Measurements from ENCODE around the gene ZNF785. TPM values are rescaled to one million over a fixed set of nuclear protein-coding genes. Genes with fewer than 3 reads are reported as not detected.

Gene ZNF785
- total RNA-seq, 2 donors from 2014 or later: 10.8 to 22.1 TPM

DNA sequence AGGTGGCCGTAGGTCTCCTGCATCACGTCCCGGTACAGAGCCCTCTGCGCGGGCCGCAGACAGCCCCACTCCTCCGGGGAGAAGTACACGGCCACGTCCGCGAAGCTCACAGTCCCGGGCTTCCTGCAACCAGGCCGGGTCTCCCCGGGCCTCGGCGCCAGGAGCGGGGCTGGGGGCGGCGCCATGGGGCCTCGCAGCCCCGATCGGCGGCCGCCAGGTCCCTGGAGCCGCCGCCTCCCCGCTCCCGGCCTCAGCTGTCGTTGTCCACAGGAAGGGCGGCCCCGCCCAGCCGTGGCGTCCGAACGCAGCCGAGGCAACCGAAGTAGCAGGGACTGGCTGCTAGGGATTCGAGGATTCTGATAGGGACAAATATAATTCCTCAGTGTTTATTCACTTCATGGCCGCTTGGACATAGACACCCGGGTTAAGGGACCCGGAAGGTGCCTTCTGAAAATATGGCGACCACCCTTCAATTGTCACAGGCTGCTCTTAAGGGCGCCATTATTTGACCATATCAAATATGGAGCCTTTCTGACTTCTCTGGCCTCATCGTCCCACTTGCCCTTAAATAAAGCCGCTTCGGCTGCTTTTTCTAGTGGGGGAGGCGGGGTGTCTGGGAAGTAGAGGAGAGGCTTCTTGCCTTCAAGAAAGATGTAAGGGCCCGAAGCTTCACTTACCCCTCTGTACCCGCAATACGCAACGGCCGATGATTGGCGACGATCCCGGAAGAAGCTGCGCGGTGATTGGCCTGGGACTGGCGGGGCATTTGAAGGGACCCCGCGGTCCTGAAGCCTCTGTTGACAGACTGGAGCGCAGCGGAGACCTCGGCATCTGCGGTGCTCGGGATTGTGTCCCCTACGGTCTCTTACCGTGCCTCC is 13.8 kb downstream of the ZNF785 start, which contains the start of gene ZNF688:
TSS of gene ZNF688 (minus strand) at position 270 of the 878 bp plus-strand sequence. CDS start at position 185, 85 bp downstream.
- H3K36me3 Mint-ChIP-seq: peaks cover 6 to 15% of the 10 kb centered on the region in 2 donors
- DNase-seq (ENCODE audit: low spot score in 2 of 2) (peak; percentile 88 to 90), ATAC-seq (peak; percentile 66 to 81)
- peak within 1 kb of the TSS; percentile 93 to 98 for H3K27ac Mint-ChIP-seq
- no peaks in the 10 kb centered on the region for H3K9me3 Mint-ChIP-seq

GRCh38 chr16:30570636-30571444 is 14.7 kb downstream of the ZNF785 start:
- Mint-ChIP-seq H3K9me3 (no peaks in the 10 kb centered on the region), H3K36me3 (peaks cover 6 to 15% of the 10 kb centered on the region in 2 donors), H3K27ac (peak overlapping the region; percentile 93 to 97)
- ATAC-seq (no peak), DNase-seq (ENCODE audit: low spot score in 2 of 2) (no peak)

DNA sequence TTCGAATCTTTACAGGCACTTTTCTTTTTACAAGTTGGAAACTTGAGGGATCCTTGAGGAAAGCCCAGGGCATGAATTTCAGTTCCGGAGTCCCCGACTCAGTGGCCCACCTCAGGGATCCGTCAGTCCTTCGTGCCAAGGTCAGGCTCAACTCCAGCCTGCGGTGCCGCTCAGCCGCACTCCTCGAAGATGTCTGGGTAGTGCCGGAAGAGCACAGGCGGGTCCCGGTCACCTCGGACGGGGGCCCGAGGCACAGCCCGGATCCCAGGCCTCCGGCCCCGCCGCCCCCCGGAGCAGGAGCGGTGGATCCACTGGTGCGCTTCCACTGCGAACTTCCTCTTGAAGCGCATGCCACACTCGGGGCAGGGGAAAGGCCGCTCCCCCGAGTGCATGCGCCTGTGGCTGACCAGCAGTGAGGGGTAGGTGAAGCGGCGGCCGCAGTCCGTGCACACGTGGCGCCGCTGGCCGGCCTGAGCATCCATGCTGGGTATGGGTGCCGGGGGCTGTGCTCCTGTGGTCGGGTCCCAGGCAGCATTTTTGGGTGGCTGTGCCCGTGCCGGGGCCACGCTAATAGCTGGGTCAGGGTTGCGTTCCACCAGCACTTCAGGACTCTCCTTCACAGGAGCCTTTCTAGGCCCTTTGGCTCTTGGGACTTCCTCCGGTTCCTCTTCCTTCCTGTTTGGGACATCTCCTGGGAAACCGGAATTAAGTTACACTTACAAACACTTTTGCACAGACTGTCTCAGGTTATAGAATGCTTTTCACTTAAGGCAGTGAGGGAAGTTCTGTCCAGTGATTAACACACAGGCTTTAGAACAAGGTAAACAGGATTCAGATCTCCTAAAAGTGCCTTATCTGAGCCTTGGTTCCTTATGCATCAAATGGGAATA is 15.5 kb downstream of the ZNF785 start:
- H3K9me3 Mint-ChIP-seq: no peaks in the 10 kb centered on the region
- DNase-seq (ENCODE audit: low spot score in 2 of 2) (no peak), ATAC-seq (no peak)
- peaks cover 6 to 15% of the 10 kb centered on the region in 2 donors for H3K36me3 Mint-ChIP-seq
- peak overlapping the region; percentile 50 to 93 for H3K27ac Mint-ChIP-seq

DNA sequence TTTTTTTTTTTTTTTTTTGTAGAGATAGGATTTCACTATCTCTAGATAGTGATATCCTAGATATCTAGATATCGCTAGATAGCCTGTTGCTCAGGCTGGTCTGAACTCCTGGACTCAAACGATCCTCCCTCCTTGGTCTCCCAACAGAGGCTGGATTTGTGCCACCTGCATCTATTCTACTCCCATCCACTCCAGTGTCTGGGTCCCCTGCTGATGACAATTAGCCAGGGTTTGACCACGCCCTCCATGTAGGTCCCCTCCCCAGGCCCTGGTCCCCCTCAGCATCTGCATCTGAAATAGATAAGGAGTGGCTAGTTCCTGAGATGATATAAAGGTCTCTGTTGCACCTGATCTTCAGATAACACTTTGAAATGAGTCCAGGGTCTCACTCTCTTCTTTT is 16.2 kb downstream of the ZNF785 start:
- ATAC-seq (no peak), DNase-seq (ENCODE audit: low spot score in 2 of 2) (no peak)
- Mint-ChIP-seq H3K27ac (peak overlapping the region; percentile 50 to 97), H3K9me3 (no peaks in the 10 kb centered on the region), H3K36me3 (peaks cover 6 to 15% of the 10 kb centered on the region in 2 donors)

- peak in 1 of 2 donors; percentile 37 for DNase-seq (ENCODE audit: low spot score in 2 of 2)
- H3K27ac Mint-ChIP-seq: peak overlapping the region; percentile 97 to 98
- H3K9me3 Mint-ChIP-seq: no peaks in the 10 kb centered on the region
- peak; percentile 66 to 69 for ATAC-seq
- H3K36me3 Mint-ChIP-seq: peaks cover 6 to 11% of the 10 kb centered on the region in 2 donors
These were observed 17.4 kb downstream of the ZNF785 start for GRCh38 chr16:30567991-30568638.

- ATAC-seq (peak; percentile 48 to 70), DNase-seq (ENCODE audit: low spot score in 2 of 2) (peak; percentile 45 to 79)
- H3K27ac Mint-ChIP-seq: peak overlapping the region; percentile 97 to 98
- no peaks in the 10 kb centered on the region for H3K9me3 Mint-ChIP-seq
- peaks cover 6 to 8% of the 10 kb centered on the region in 2 donors for H3K36me3 Mint-ChIP-seq
These were observed 18.1 kb downstream of the ZNF785 start for GRCh38 chr16:30567160-30567990.

- Mint-ChIP-seq H3K27ac (peak overlapping the region in 1 of 2 donors; percentile 97), H3K36me3 (peaks cover 3 to 4% of the 10 kb centered on the region in 2 donors), H3K9me3 (no peaks in the 10 kb centered on the region)
- ATAC-seq (no peak), DNase-seq (ENCODE audit: low spot score in 2 of 2) (no peak)
These were observed 19.0 kb downstream of the ZNF785 start for GRCh38 chr16:30566531-30566930.

- no peak for ATAC-seq
- no peak for DNase-seq (ENCODE audit: low spot score in 2 of 2)
- H3K9me3 Mint-ChIP-seq: no peaks in the 10 kb centered on the region
- H3K27ac Mint-ChIP-seq: no peak overlapping the region
- H3K36me3 Mint-ChIP-seq: peaks cover 4 to 5% of the 10 kb centered on the region in 2 donors
These were observed 19.5 kb downstream of the ZNF785 start for GRCh38 chr16:30565984-30566383.

DNA sequence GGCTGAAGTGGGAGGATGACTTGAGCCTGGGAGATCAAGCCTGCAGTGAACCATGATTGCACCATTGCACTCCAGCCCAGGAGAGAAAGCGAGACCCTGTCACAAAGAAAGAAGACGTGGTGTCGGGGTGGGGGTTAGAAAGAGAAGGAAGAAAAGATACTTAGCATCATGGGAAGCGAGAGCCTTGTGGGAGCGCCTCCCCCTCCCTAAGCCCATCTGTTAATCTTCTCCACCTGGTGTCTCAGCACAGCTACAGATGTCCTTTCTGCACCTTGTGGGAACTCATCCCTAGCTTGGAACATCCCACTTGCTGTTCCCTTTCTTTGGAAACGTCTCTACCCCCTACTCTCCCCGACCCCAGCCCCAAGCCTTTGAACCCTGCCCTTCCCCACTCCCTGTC is 20.0 kb downstream of the ZNF785 start:
- ATAC-seq (no peak), DNase-seq (ENCODE audit: low spot score in 2 of 2) (no peak)
- Mint-ChIP-seq H3K9me3 (no peaks in the 10 kb centered on the region), H3K36me3 (peaks cover 4 to 5% of the 10 kb centered on the region in 2 donors), H3K27ac (no peak overlapping the region)

DNA sequence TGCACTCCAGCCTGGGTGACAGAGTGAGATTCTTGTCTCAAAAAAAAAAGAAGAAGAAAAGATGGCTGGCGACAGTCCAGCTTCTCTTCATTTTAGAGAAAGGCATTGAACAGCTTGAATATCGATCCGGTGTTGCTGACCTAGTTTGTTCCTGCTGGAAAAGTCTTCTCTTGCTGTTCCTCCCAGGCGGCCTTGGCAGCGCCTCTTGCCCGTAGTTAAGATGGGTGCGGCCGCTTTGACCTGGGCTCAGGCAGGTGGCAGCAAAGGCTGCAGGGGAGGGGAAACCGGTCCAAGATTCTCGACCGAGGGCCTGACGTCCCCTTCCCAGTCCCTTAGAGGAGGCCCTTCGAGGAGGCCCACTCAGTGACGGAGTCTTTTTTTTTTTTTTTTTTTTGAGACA is 23.5 kb downstream of the ZNF785 start:
- DNase-seq (ENCODE audit: low spot score in 2 of 2) (no peak), ATAC-seq (no peak)
- Mint-ChIP-seq H3K9me3 (no peaks in the 10 kb centered on the region), H3K36me3 (peaks cover 7 to 10% of the 10 kb centered on the region in 2 donors), H3K27ac (peak overlapping the region in 1 of 2 donors; percentile 85)

- peaks cover 6 to 11% of the 10 kb centered on the region in 2 donors for H3K36me3 Mint-ChIP-seq
- H3K27ac Mint-ChIP-seq: peak overlapping the region; percentile 85 to 88
- no peak for DNase-seq (ENCODE audit: low spot score in 2 of 2)
- no peaks in the 10 kb centered on the region for H3K9me3 Mint-ChIP-seq
- ATAC-seq: no peak
These were observed 24.2 kb downstream of the ZNF785 start for GRCh38 chr16:30561089-30561816.

- peaks cover 6 to 15% of the 10 kb centered on the region in 2 donors for H3K36me3 Mint-ChIP-seq
- no peak for DNase-seq (ENCODE audit: low spot score in 2 of 2)
- H3K27ac Mint-ChIP-seq: peak overlapping the region; percentile 38 to 90
- H3K9me3 Mint-ChIP-seq: no peaks in the 10 kb centered on the region
- ATAC-seq: no peak
These were observed 25.8 kb downstream of the ZNF785 start for GRCh38 chr16:30559690-30560089.

- DNase-seq (ENCODE audit: low spot score in 2 of 2) (no peak), ATAC-seq (no peak)
- Mint-ChIP-seq H3K36me3 (peaks cover 13 to 15% of the 10 kb centered on the region in 2 donors), H3K27ac (peak overlapping the region; percentile 88 to 90), H3K9me3 (no peaks in the 10 kb centered on the region)
These were observed 26.6 kb downstream of the ZNF785 start for GRCh38 chr16:30558789-30559377.
